WTC11 (cell line): ENCODE measurements around the gene CES3. TPM values are rescaled to one million over a fixed set of nuclear protein-coding genes. Genes with fewer than 3 reads are reported as not detected.

Source experiments
- ATAC-seq: fragments of 200-7000 bp; cut with Tn5 transposase; 2 replicates; pipeline ENCODE4 v1.10.0; 2021; ENCODE audit warnings: mild to moderate bottlenecking, moderate library complexity
- CTCF ChIA-PET: fragments of 300-600 bp; sonication (Branson Sonifier 250); formaldehyde crosslinking; loops from one replicate; lab custom pipeline; 2021; ENCODE audit warnings: antibody characterized with exemption; lab: Charles Lee
- POLR2A ChIA-PET: fragments of 350-600 bp; sonication (Branson Sonifier 250); formaldehyde crosslinking; loops from one replicate; lab custom pipeline; 2021; ENCODE audit warnings: antibody characterized with exemption; lab: Charles Lee
- DNase-seq: peaks from one replicate; pipeline ENCODE4 v3.0.0; 2021; ENCODE audit warnings: low spot score
- H3K27ac Mint-ChIP-seq: 2 replicates; pipeline ENCODE4 v1.8.0; 2021; ENCODE audit warnings: mixed read lengths
- H3K27me3 Mint-ChIP-seq: 2 replicates; pipeline ENCODE4 v1.8.0; 2021; ENCODE audit warnings: low read depth, mild to moderate bottlenecking, moderate library complexity, mixed read lengths
- H3K36me3 Mint-ChIP-seq: 2 replicates; pipeline ENCODE4 v1.8.0; 2021; ENCODE audit warnings: mixed read lengths
- H3K4me1 Mint-ChIP-seq: 2 replicates; pipeline ENCODE4 v1.8.0; 2022; ENCODE audit warnings: mixed read lengths
- H3K4me3 Mint-ChIP-seq: 2 replicates; pipeline ENCODE4 v1.8.0; 2021; ENCODE audit warnings: mild to moderate bottlenecking, moderate library complexity, mixed read lengths
- H3K9me3 Mint-ChIP-seq: 2 replicates; pipeline ENCODE4 v1.8.0; 2021; ENCODE audit warnings: mixed read lengths
- CREB1 ChIP-seq: sonication (generic); formaldehyde crosslinking; IDR thresholded peaks from 2 replicates; pipeline ENCODE4 v1.8.0; 2023; ENCODE audit warnings: mild to moderate bottlenecking, missing genetic modification reagents
- CREM ChIP-seq: sonication (generic); formaldehyde crosslinking; IDR thresholded peaks from 2 replicates; pipeline ENCODE4 v1.8.1; 2022; ENCODE audit warnings: mild to moderate bottlenecking, missing genetic modification reagents, moderate library complexity
- CTCF ChIP-seq: fragments of 200-600 bp; IDR thresholded peaks from 2 replicates; pipeline ENCODE4 v1.8.0; 2022; ENCODE audit warnings: antibody characterized with exemption
- E2F1 ChIP-seq: sonication (generic); formaldehyde crosslinking; IDR thresholded peaks from 2 replicates; pipeline ENCODE4 v1.8.0; 2022; ENCODE audit warnings: mild to moderate bottlenecking, missing genetic modification reagents
- E2F4 ChIP-seq: sonication (generic); formaldehyde crosslinking; IDR thresholded peaks from 2 replicates; pipeline ENCODE4 v1.8.1; 2022; ENCODE audit warnings: low read depth, mild to moderate bottlenecking, moderate library complexity, missing genetic modification reagents, borderline replicate concordance
- EMX1 ChIP-seq: fragments of 250-450 bp; sonication (Bioruptor Pico); IDR thresholded peaks from 2 replicates; pipeline ENCODE4 v1.8.0; 2021; ENCODE audit warnings: mild to moderate bottlenecking
- ETV6 ChIP-seq: sonication (generic); formaldehyde crosslinking; IDR thresholded peaks from 2 replicates; pipeline ENCODE4 v1.8.1; 2022; ENCODE audit warnings: mild to moderate bottlenecking, missing genetic modification reagents
- HMGXB4 ChIP-seq: sonication (generic); formaldehyde crosslinking; IDR thresholded peaks from 2 replicates; pipeline ENCODE4 v1.8.1; 2023; ENCODE audit warnings: mild to moderate bottlenecking, moderate library complexity, missing genetic modification reagents
- MAX ChIP-seq: sonication (generic); formaldehyde crosslinking; IDR thresholded peaks from 2 replicates; pipeline ENCODE4 v1.8.0; 2022; ENCODE audit warnings: mild to moderate bottlenecking, missing genetic modification reagents
- NFE2L1 ChIP-seq: sonication (generic); formaldehyde crosslinking; IDR thresholded peaks from 2 replicates; pipeline ENCODE4 v1.8.1; 2023; ENCODE audit warnings: missing genetic modification reagents
- NR3C1 ChIP-seq: sonication (generic); formaldehyde crosslinking; conservative IDR thresholded peaks from 2 replicates; pipeline ENCODE4 v1.8.1; 2023; ENCODE audit warnings: low read depth, mild to moderate bottlenecking, missing genetic modification reagents
- RELA ChIP-seq: sonication (generic); formaldehyde crosslinking; IDR thresholded peaks from 2 replicates; pipeline ENCODE4 v1.8.1; 2022; ENCODE audit warnings: missing genetic modification reagents, mild to moderate bottlenecking, borderline replicate concordance
- SMAD4 ChIP-seq: sonication (generic); formaldehyde crosslinking; IDR thresholded peaks from 2 replicates; pipeline ENCODE4 v1.8.0; 2022; ENCODE audit warnings: mild to moderate bottlenecking, missing genetic modification reagents
- SOX15 ChIP-seq: fragments of 250-450 bp; sonication (Bioruptor Pico); IDR thresholded peaks from 2 replicates; pipeline ENCODE4 v1.9.0; 2021; ENCODE audit warnings: mild to moderate bottlenecking
- TEAD1 ChIP-seq: sonication (generic); formaldehyde crosslinking; IDR thresholded peaks from 2 replicates; pipeline ENCODE4 v1.8.0; 2022; ENCODE audit warnings: mild to moderate bottlenecking, missing genetic modification reagents
- TP53 ChIP-seq: sonication (generic); formaldehyde crosslinking; IDR thresholded peaks from 2 replicates; pipeline ENCODE4 v1.8.1; 2023; ENCODE audit warnings: mild to moderate bottlenecking, missing genetic modification reagents
- ZMAT4 ChIP-seq: fragments of 250-450 bp; sonication (Bioruptor Pico); IDR thresholded peaks from 2 replicates; pipeline ENCODE4 v1.9.0; 2021; ENCODE audit warnings: mild to moderate bottlenecking
- ZNF281 ChIP-seq: sonication (generic); formaldehyde crosslinking; IDR thresholded peaks from 2 replicates; pipeline ENCODE4 v1.8.0; 2023; ENCODE audit warnings: mild to moderate bottlenecking, missing genetic modification reagents
- ZNF396 ChIP-seq: fragments of 250-450 bp; sonication (Bioruptor Pico); IDR thresholded peaks from 2 replicates; pipeline ENCODE4 v1.8.0; 2021; ENCODE audit warnings: mild to moderate bottlenecking, moderate library complexity, borderline replicate concordance
- ZNF425 ChIP-seq: fragments of 250-450 bp; sonication (Bioruptor Pico); conservative IDR thresholded peaks from 2 replicates; pipeline ENCODE4 v1.9.0; 2021; ENCODE audit warnings: mild to moderate bottlenecking
- total RNA-seq: library from RNA; stranded (reverse); gene quantifications from 3 replicates; pipeline ENCODE4 v1.2.3, GENCODE V29; 2021

Gene CES3
- total RNA-seq, 1 experiment from 2014 or later: 3.3 TPM

GRCh38 chr16:66915041-66915440 lies 46.0 kb upstream of the CES3 start:
- DNase-seq: no peak
- POLR2A ChIA-PET: no interaction called here
- Mint-ChIP-seq H3K4me1 (no peaks in the 10 kb centered on the region), H3K27ac (no peak overlapping the region), H3K4me3 (no peak overlapping the region), H3K27me3 (no peaks in the 10 kb centered on the region; the same call in none of the 2 replicates), H3K36me3 (no peaks in the 10 kb centered on the region)
- no peak for ATAC-seq
- CTCF ChIA-PET: interaction anchor here (6.0 kb wide), 1 partner anchor 13 kb away, joined by 31 read pairs; no protein-coding TSS in a partner anchor
- TF ChIP-seq TEAD1 (no peak), RELA (CRISPR knock-in tag) (no peak), E2F1 (no peak), SMAD4 (CRISPR knock-in tag) (no peak), MAX (no peak), ZNF425 (CRISPR knock-in tag) (no peak), CREM (CRISPR knock-in tag) (no peak), ZMAT4 (no peak), E2F4 (CRISPR knock-in tag) (no peak), ETV6 (CRISPR knock-in tag) (no peak), CTCF (no peak), EMX1 (CRISPR knock-in tag) (no peak), CREB1 (CRISPR knock-in tag) (no peak), HMGXB4 (CRISPR knock-in tag) (no peak), NFE2L1 (CRISPR knock-in tag) (no peak), ZNF396 (CRISPR knock-in tag) (no peak), NR3C1 (no peak), SOX15 (CRISPR knock-in tag) (no peak), TP53 (no peak), ZNF281 (no peak)
- TF ChIP-seq, all 79 proteins: peak for 0
- H3K9me3 Mint-ChIP-seq: no peaks in the 10 kb centered on the region
